ENCODE measurements around the gene RHOF. TPM values are rescaled to one million over a fixed set of nuclear protein-coding genes. Genes with fewer than 3 reads are reported as not detected.

The RHOF gene
- total and polyA plus RNA-seq, 2 of the 13 experiments (the other 11 are each of a cell fraction or from before 2014, with no cell fraction given) = 14.6 to 32.2 TPM

- no peak for TF ChIP-seq ZNF691 (CRISPR knock-in tag; IDR thresholded peaks at IDR 0.05; ENCODE audit: borderline replicate concordance, low read depth)
- no peak for TF ChIP-seq ZNF770 (CRISPR knock-in tag; IDR thresholded peaks at IDR 0.05)
- no peak for TF ChIP-seq ZNF510 (CRISPR knock-in tag; IDR thresholded peaks at IDR 0.05; ENCODE audit: low read depth)
- peak; percentile 78; the same call in 1 of the 2 replicates for TF ChIP-seq ZNF24 (IDR thresholded peaks at IDR 0.05)
- no peak for TF ChIP-seq CC2D1A (CRISPR knock-in tag; IDR thresholded peaks at IDR 0.05)
- TF ChIP-seq FOXK2 (IDR thresholded peaks at IDR 0.05) = no peak
- TF ChIP-seq ATM (IDR thresholded peaks at IDR 0.05; ENCODE audit: borderline replicate concordance) = no peak
- TF ChIP-seq SRY (CRISPR knock-in tag; IDR thresholded peaks at IDR 0.05) = 0 out of 2 replicates have a peak, but pooled peaks have one; percentile 21
- TF ChIP-seq IRF1 (CRISPR knock-in tag; IDR thresholded peaks at IDR 0.05; ENCODE audit: low read depth) = no peak
- TF ChIP-seq ZNF83 (CRISPR knock-in tag; IDR thresholded peaks at IDR 0.05; ENCODE audit: borderline replicate concordance) = no peak
- peak; percentile 79 for TF ChIP-seq ZNF263 (CRISPR knock-in tag; IDR thresholded peaks at IDR 0.05)
- TF ChIP-seq HDAC1 (CRISPR knock-in tag; IDR thresholded peaks at IDR 0.05) = peak; percentile 62; the same call in 1 of the 2 replicates
- no peak for TF ChIP-seq EP300 (IDR thresholded peaks at IDR 0.05; ENCODE audit: low read depth in 2 of 2, low read length in 2 of 2)
- no peak for TF ChIP-seq EP300 (CRISPR knock-in tag; IDR thresholded peaks at IDR 0.05; ENCODE audit: borderline replicate concordance)
- TF ChIP-seq BRF2 (CRISPR knock-in tag; IDR thresholded peaks at IDR 0.05) = no peak
- TF ChIP-seq DBP (CRISPR knock-in tag; IDR thresholded peaks at IDR 0.05; ENCODE audit: not compliant biosample characterization) = no peak
- TF ChIP-seq ZNF644 (CRISPR knock-in tag; IDR thresholded peaks at IDR 0.05; ENCODE audit: low read depth) = no peak
- TF ChIP-seq ZNF414 (CRISPR knock-in tag; IDR thresholded peaks at IDR 0.05) = no peak
- no peak for TF ChIP-seq NFE2L2 (IDR thresholded peaks at IDR 0.05; ENCODE audit: low read length)
- no peak for TF ChIP-seq RFXANK (CRISPR knock-in tag; IDR thresholded peaks at IDR 0.05)
- TF ChIP-seq CHD4 (IDR thresholded peaks at IDR 0.05; ENCODE audit: borderline replicate concordance, low read length) = peak; percentile 97
- TF ChIP-seq ZNF784 (CRISPR knock-in tag; IDR thresholded peaks at IDR 0.05; ENCODE audit: borderline replicate concordance) = 0 out of 2 replicates have a peak, but pooled peaks have one; percentile 43
Measured at GRCh38 chr12:121812320-121812871, 18.9 kb upstream of the RHOF start (continued).

All from HepG2 (cell line).